PC-9 (cell line): ENCODE data around the gene HS3ST4.

Source experiments
- EZH2 ChIP-seq: fragments of 200-600 bp; sonication (generic); IDR thresholded peaks from 2 replicates; pipeline ENCODE4 v1.8.0; 2017; ENCODE audit warnings: antibody characterized with exemption, low read depth
- TF ChIP-seq, protein P1 (sequence below): fragments of 200-600 bp; sonication (generic); conservative IDR thresholded peaks from 2 replicates; pipeline ENCODE4 v1.6.1; 2017; ENCODE audit warnings: mixed run types, antibody characterized with exemption, mild to moderate bottlenecking, moderate library complexity

DNA sequence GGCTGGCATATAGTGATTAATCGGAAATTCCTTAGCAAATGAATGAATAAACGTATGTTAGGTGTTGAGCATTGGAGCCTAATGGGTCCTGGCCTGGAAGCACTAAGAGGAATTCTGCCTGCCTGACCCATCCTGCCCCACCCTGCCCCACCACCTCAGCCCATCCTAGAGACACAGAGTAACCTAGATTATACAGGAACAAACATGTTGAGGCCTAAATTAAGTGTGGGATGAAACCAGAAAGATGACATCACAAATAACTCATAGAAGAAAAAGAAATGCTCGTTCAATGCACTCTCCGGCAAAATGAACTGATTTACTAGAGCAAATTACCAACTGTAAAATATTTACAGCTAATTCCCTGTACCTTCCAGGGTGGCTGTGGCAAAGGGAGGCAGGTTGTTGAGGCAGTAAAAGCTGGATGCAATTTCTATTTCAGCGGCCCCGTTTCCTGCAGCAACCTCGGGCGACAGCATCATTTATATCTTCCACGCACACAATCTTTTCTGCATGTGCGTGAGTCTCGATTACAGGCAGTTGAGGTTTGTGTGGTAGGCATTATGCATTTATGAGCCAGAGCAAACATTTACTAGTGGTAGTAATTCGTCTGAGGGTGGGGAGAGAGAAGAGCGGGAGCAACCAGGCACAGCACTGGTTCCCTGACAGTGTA is 417.2 kb downstream of the HS3ST4 start:
- no peak for TF ChIP-seq EZH2
- TF ChIP-seq, protein P1, sequence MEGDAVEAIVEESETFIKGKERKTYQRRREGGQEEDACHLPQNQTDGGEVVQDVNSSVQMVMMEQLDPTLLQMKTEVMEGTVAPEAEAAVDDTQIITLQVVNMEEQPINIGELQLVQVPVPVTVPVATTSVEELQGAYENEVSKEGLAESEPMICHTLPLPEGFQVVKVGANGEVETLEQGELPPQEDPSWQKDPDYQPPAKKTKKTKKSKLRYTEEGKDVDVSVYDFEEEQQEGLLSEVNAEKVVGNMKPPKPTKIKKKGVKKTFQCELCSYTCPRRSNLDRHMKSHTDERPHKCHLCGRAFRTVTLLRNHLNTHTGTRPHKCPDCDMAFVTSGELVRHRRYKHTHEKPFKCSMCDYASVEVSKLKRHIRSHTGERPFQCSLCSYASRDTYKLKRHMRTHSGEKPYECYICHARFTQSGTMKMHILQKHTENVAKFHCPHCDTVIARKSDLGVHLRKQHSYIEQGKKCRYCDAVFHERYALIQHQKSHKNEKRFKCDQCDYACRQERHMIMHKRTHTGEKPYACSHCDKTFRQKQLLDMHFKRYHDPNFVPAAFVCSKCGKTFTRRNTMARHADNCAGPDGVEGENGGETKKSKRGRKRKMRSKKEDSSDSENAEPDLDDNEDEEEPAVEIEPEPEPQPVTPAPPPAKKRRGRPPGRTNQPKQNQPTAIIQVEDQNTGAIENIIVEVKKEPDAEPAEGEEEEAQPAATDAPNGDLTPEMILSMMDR: no peak
